Uterus (tissue), 4 donors: ENCODE measurements around the gene TEX14. TPM values are rescaled to one million over a fixed set of nuclear protein-coding genes. Genes with fewer than 3 reads are reported as not detected.

Source experiments
- DNase-seq, 2 donors: peaks; one replicate each; pipeline ENCODE4 v3.0.0-alpha.2; 2019 to 2020
- H3K27ac ChIP-seq, 2 donors: fragments of 200-600 bp; sonication (generic); 1 replicate in 1 of 2; 2 replicates in 1 of 2; pipeline ENCODE4 v1.5.1; 2016 to 2018
- H3K27me3 ChIP-seq, 2 donors: fragments of 200-600 bp; sonication (generic); one replicate each; pipeline ENCODE4 v1.5.1; 2018 to 2019; ENCODE audit warnings: control low read depth in 1 of 2
- H3K36me3 ChIP-seq, 2 donors: fragments of 200-600 bp; sonication (generic); one replicate each; pipeline ENCODE4 v1.5.1; 2019; ENCODE audit warnings: control low read depth in 1 of 2
- H3K4me1 ChIP-seq, 2 donors: fragments of 200-600 bp; sonication (generic); one replicate each; pipeline ENCODE4 v1.5.1; 2018 to 2019; ENCODE audit warnings: control low read depth in 1 of 2
- H3K4me3 ChIP-seq, 2 donors: fragments of 200-600 bp; sonication (generic); 1 replicate in 1 of 2; 2 replicates in 1 of 2; pipeline ENCODE4 v1.5.1; 2018 to 2019; ENCODE audit warnings: mild to moderate bottlenecking in 1 of 2
- H3K9me3 ChIP-seq, 2 donors: fragments of 200-600 bp; sonication (generic); one replicate each; pipeline ENCODE4 v1.5.1; 2019; ENCODE audit warnings: control low read depth in 1 of 2
- CTCF ChIP-seq, 4 experiments: fragments of 200-600 bp in 2 of 4; fragments of 450-650 bp in 2 of 4; sonication (generic) in 2 of 4; IDR thresholded peaks; one replicate each; pipeline ENCODE4 v1.5.1; 2016 to 2019; ENCODE audit warnings: antibody characterized with exemption in 4 of 4, mild to moderate bottlenecking in 2 of 4, moderate library complexity in 1 of 4
- POLR2A ChIP-seq, 2 donors: fragments of 450-650 bp; IDR thresholded peaks; one replicate each; pipeline ENCODE4 v1.6.1; 2016; ENCODE audit warnings: antibody characterized with exemption in 2 of 2, mild to moderate bottlenecking in 1 of 2, moderate library complexity in 1 of 2
- intact Hi-C: fragments of 100-400 bp; cut with DNase I; formaldehyde crosslinking; loops from one replicate; pipeline ENCODE4 v1.15.1; 2023; ENCODE audit warnings: low total_unique reads
- total RNA-seq, 4 donors: library from RNA; depleted of rRNA in 3 of 4; stranded (reverse); fragments of >200 nt in 3 of 4; gene quantifications; one replicate each; pipeline versions ENCODE4 v1.1.0 to v1.2.4, GENCODE V29; 2014 to 2023
- donor health status: DM: yes; HTN: yes; CAD: no.

TEX14 gene
- total RNA-seq, 4 donors from 2014 or later: 0.28 to 0.55 (median 0.29) TPM; not detected in 1

- H3K4me1 ChIP-seq: no peaks in the 10 kb centered on the region
- no peaks in the 10 kb centered on the region for H3K9me3 ChIP-seq
- no peak overlapping the region for H3K27ac ChIP-seq
- no peaks in the 10 kb centered on the region for H3K36me3 ChIP-seq
- DNase-seq: no peak
- TF ChIP-seq POLR2A (IDR thresholded peaks at IDR 0.05): no peak
- no peak for TF ChIP-seq CTCF (IDR thresholded peaks at IDR 0.05)
- intact Hi-C loops: no loop called here
- H3K4me3 ChIP-seq: no peak overlapping the region
- no peaks in the 10 kb centered on the region for H3K27me3 ChIP-seq
Measured at GRCh38 chr17:58730937-58731336, 39.1 kb upstream of the TEX14 start.

- Histone ChIP-seq H3K36me3 (no peaks in the 10 kb centered on the region), H3K4me1 (no peaks in the 10 kb centered on the region), H3K27ac (no peak overlapping the region), H3K9me3 (no peaks in the 10 kb centered on the region), H3K27me3 (no peaks in the 10 kb centered on the region), H3K4me3 (no peak overlapping the region)
- no peak for DNase-seq
- TF ChIP-seq POLR2A (IDR thresholded peaks at IDR 0.05) (no peak), CTCF (IDR thresholded peaks at IDR 0.05) (no peak)
- intact Hi-C loops: no loop called here
Measured at GRCh38 chr17:58728798-58729197, 37.0 kb upstream of the TEX14 start.

GRCh38 chr17:58722696-58723095 lies 30.9 kb upstream of the TEX14 start:
- Histone ChIP-seq H3K9me3 (no peaks in the 10 kb centered on the region), H3K4me3 (no peak overlapping the region), H3K36me3 (no peaks in the 10 kb centered on the region), H3K4me1 (no peaks in the 10 kb centered on the region), H3K27ac (no peak overlapping the region), H3K27me3 (no peaks in the 10 kb centered on the region)
- no peak for TF ChIP-seq CTCF (IDR thresholded peaks at IDR 0.05)
- TF ChIP-seq POLR2A (IDR thresholded peaks at IDR 0.05): no peak
- no peak for DNase-seq
- intact Hi-C loops: no loop called here

- Histone ChIP-seq H3K27ac (no peak overlapping the region), H3K4me1 (no peaks in the 10 kb centered on the region), H3K27me3 (no peaks in the 10 kb centered on the region), H3K36me3 (no peaks in the 10 kb centered on the region), H3K4me3 (no peak overlapping the region), H3K9me3 (no peaks in the 10 kb centered on the region)
- DNase-seq: no peak
- intact Hi-C loops: no loop called here
- TF ChIP-seq POLR2A (IDR thresholded peaks at IDR 0.05) (no peak), CTCF (IDR thresholded peaks at IDR 0.05) (no peak)
Measured at GRCh38 chr17:58722274-58722673, 30.4 kb upstream of the TEX14 start.

GRCh38 chr17:58710948-58711552 lies 19.2 kb upstream of the TEX14 start:
- intact Hi-C loops: no loop called here
- peak in 1 of 2 donors; percentile 21 for DNase-seq
- H3K27ac ChIP-seq: no peak overlapping the region
- TF ChIP-seq CTCF (IDR thresholded peaks at IDR 0.05): peak; percentile 42 to 60 (median 48)
- TF ChIP-seq POLR2A (IDR thresholded peaks at IDR 0.05): no peak
- H3K4me3 ChIP-seq: no peak overlapping the region
- no peaks in the 10 kb centered on the region for H3K27me3 ChIP-seq
- no peaks in the 10 kb centered on the region for H3K4me1 ChIP-seq
- H3K36me3 ChIP-seq: no peaks in the 10 kb centered on the region
- no peaks in the 10 kb centered on the region for H3K9me3 ChIP-seq
